Measurements from ENCODE around the gene HBG1.
"Not testable (repeated sequence)": the region's sequence is repeated elsewhere in the genome, so short reads cannot be mapped to it uniquely, and the experiment has no call there.

The HBG1 gene

GRCh38 chr11:5272395-5273017, 22.8 kb upstream of the HBG1 start:
- Histone ChIP-seq H3K36me3 (ENCODE audit: control insufficient read depth, insufficient read depth, low read length) (no peaks in the 10 kb centered on the region), H3K27me3 (ENCODE audit: control insufficient read depth, insufficient read depth, low read length) (no peaks in the 10 kb centered on the region), H3K4me1 (ENCODE audit: control insufficient read depth, insufficient read depth, low read length) (no peaks in the 10 kb centered on the region), H3K4me3 (ENCODE audit: low read length) (no peak overlapping the region), H3K27ac (ENCODE audit: low read depth, low read length) (no peak overlapping the region), H3K9ac (ENCODE audit: low read length) (no peak overlapping the region)

GRCh38 chr11:5269715-5270147, 20.1 kb upstream of the HBG1 start, which contains the start of gene HBE1:
TSS of gene HBE1 (minus strand) at chr11:5269945. CDS start at chr11:5269890, 55 bp downstream.
- Histone ChIP-seq H3K4me1 (ENCODE audit: control insufficient read depth, insufficient read depth, low read length) (no peaks in the 10 kb centered on the region), H3K27ac (ENCODE audit: low read depth, low read length) (no peak within 1 kb of the TSS), H3K36me3 (ENCODE audit: control insufficient read depth, insufficient read depth, low read length) (no peaks in the 10 kb centered on the region), H3K27me3 (ENCODE audit: control insufficient read depth, insufficient read depth, low read length) (no peaks in the 10 kb centered on the region), H3K9ac (ENCODE audit: low read length) (no peak within 1 kb of the TSS), H3K4me3 (ENCODE audit: low read length) (no peak within 1 kb of the TSS)

- H3K4me1 ChIP-seq (ENCODE audit: control insufficient read depth, insufficient read depth, low read length), result no peaks in the 10 kb centered on the region
- no peaks in the 10 kb centered on the region for H3K27me3 ChIP-seq (ENCODE audit: control insufficient read depth, insufficient read depth, low read length)
- H3K9ac ChIP-seq (ENCODE audit: low read length), result no peak overlapping the region
- H3K4me3 ChIP-seq (ENCODE audit: low read length), result no peak overlapping the region
- H3K27ac ChIP-seq (ENCODE audit: low read depth, low read length), result no peak overlapping the region
- no peaks in the 10 kb centered on the region for H3K36me3 ChIP-seq (ENCODE audit: control insufficient read depth, insufficient read depth, low read length)
Measured at GRCh38 chr11:5267033-5267563, 17.4 kb upstream of the HBG1 start.

GRCh38 chr11:5266609-5267008, 17.0 kb upstream of the HBG1 start:
- Histone ChIP-seq H3K4me1 (ENCODE audit: control insufficient read depth, insufficient read depth, low read length) (no peaks in the 10 kb centered on the region), H3K4me3 (ENCODE audit: low read length) (no peak overlapping the region), H3K27ac (ENCODE audit: low read depth, low read length) (no peak overlapping the region), H3K27me3 (ENCODE audit: control insufficient read depth, insufficient read depth, low read length) (no peaks in the 10 kb centered on the region), H3K9ac (ENCODE audit: low read length) (no peak overlapping the region), H3K36me3 (ENCODE audit: control insufficient read depth, insufficient read depth, low read length) (no peaks in the 10 kb centered on the region)

- Histone ChIP-seq H3K27me3 (ENCODE audit: control insufficient read depth, insufficient read depth, low read length) (no peaks in the 10 kb centered on the region), H3K36me3 (ENCODE audit: control insufficient read depth, insufficient read depth, low read length) (no peaks in the 10 kb centered on the region), H3K4me1 (ENCODE audit: control insufficient read depth, insufficient read depth, low read length) (no peaks in the 10 kb centered on the region), H3K4me3 (ENCODE audit: low read length) (no peak overlapping the region), H3K27ac (ENCODE audit: low read depth, low read length) (no peak overlapping the region), H3K9ac (ENCODE audit: low read length) (no peak overlapping the region)
Measured at GRCh38 chr11:5265832-5266231, 16.2 kb upstream of the HBG1 start.

GRCh38 chr11:5258543-5259262, 9.0 kb upstream of the HBG1 start:
- Histone ChIP-seq H3K9ac (ENCODE audit: low read length) (no peak overlapping the region), H3K4me3 (ENCODE audit: low read length) (no peak overlapping the region)

GRCh38 chr11:5257296-5257695, 7.6 kb upstream of the HBG1 start:
- Histone ChIP-seq H3K4me1 (ENCODE audit: control insufficient read depth, insufficient read depth, low read length) (no peaks in the 10 kb centered on the region), H3K27me3 (ENCODE audit: control insufficient read depth, insufficient read depth, low read length) (no peaks in the 10 kb centered on the region), H3K9ac (ENCODE audit: low read length) (no peak overlapping the region), H3K36me3 (ENCODE audit: control insufficient read depth, insufficient read depth, low read length) (no peaks in the 10 kb centered on the region), H3K4me3 (ENCODE audit: low read length) (no peak overlapping the region), H3K27ac (ENCODE audit: low read depth, low read length) (no peak overlapping the region)

More at GRCh38 chr11:5258543-5259262, 9.0 kb upstream of the HBG1 start:
- no peaks in the 10 kb centered on the region for H3K27me3 ChIP-seq (ENCODE audit: control insufficient read depth, insufficient read depth, low read length)
- no peaks in the 10 kb centered on the region for H3K36me3 ChIP-seq (ENCODE audit: control insufficient read depth, insufficient read depth, low read length)
- H3K27ac ChIP-seq (ENCODE audit: low read depth, low read length), result no peak overlapping the region
- H3K4me1 ChIP-seq (ENCODE audit: control insufficient read depth, insufficient read depth, low read length), result no peaks in the 10 kb centered on the region

GRCh38 chr11:5254646-5255413, 5.2 kb upstream of the HBG1 start, which contains the start of gene HBG2:
TSS of gene HBG2 (minus strand) at chr11:5254781. CDS start at chr11:5254728, 53 bp downstream.
- not testable (repeated sequence) for H3K9ac ChIP-seq (ENCODE audit: low read length); H3K4me3 ChIP-seq (ENCODE audit: low read length); H3K27me3 ChIP-seq (ENCODE audit: control insufficient read depth, insufficient read depth, low read length); H3K36me3 ChIP-seq (ENCODE audit: control insufficient read depth, insufficient read depth, low read length); H3K27ac ChIP-seq (ENCODE audit: low read depth, low read length); H3K4me1 ChIP-seq (ENCODE audit: control insufficient read depth, insufficient read depth, low read length)

GRCh38 chr11:5254023-5254422, 4.4 kb upstream of the HBG1 start:
- not testable (repeated sequence) for H3K27ac ChIP-seq (ENCODE audit: low read depth, low read length); H3K27me3 ChIP-seq (ENCODE audit: control insufficient read depth, insufficient read depth, low read length); H3K36me3 ChIP-seq (ENCODE audit: control insufficient read depth, insufficient read depth, low read length); H3K4me3 ChIP-seq (ENCODE audit: low read length); H3K9ac ChIP-seq (ENCODE audit: low read length); H3K4me1 ChIP-seq (ENCODE audit: control insufficient read depth, insufficient read depth, low read length)

GRCh38 chr11:5253440-5253839, 3.8 kb upstream of the HBG1 start:
- not testable (repeated sequence) for H3K9ac ChIP-seq (ENCODE audit: low read length); H3K27ac ChIP-seq (ENCODE audit: low read depth, low read length); H3K36me3 ChIP-seq (ENCODE audit: control insufficient read depth, insufficient read depth, low read length); H3K4me3 ChIP-seq (ENCODE audit: low read length); H3K27me3 ChIP-seq (ENCODE audit: control insufficient read depth, insufficient read depth, low read length); H3K4me1 ChIP-seq (ENCODE audit: control insufficient read depth, insufficient read depth, low read length)

- H3K9ac ChIP-seq (ENCODE audit: low read length), result no peak overlapping the region
- H3K4me1 ChIP-seq (ENCODE audit: control insufficient read depth, insufficient read depth, low read length), result no peaks in the 10 kb centered on the region
Measured at GRCh38 chr11:5252919-5253265, 3.2 kb upstream of the HBG1 start.

GRCh38 chr11:5252192-5252918, 2.7 kb upstream of the HBG1 start:
- H3K27me3 ChIP-seq (ENCODE audit: control insufficient read depth, insufficient read depth, low read length), result no peaks in the 10 kb centered on the region
- H3K36me3 ChIP-seq (ENCODE audit: control insufficient read depth, insufficient read depth, low read length), result no peaks in the 10 kb centered on the region
- no peak overlapping the region for H3K27ac ChIP-seq (ENCODE audit: low read depth, low read length)
- no peak overlapping the region for H3K4me3 ChIP-seq (ENCODE audit: low read length)
- no peaks in the 10 kb centered on the region for H3K4me1 ChIP-seq (ENCODE audit: control insufficient read depth, insufficient read depth, low read length)
- no peak overlapping the region for H3K9ac ChIP-seq (ENCODE audit: low read length)

More at GRCh38 chr11:5252919-5253265, 3.2 kb upstream of the HBG1 start:
- Histone ChIP-seq H3K4me3 (ENCODE audit: low read length) (no peak overlapping the region), H3K27me3 (ENCODE audit: control insufficient read depth, insufficient read depth, low read length) (no peaks in the 10 kb centered on the region), H3K27ac (ENCODE audit: low read depth, low read length) (no peak overlapping the region), H3K36me3 (ENCODE audit: control insufficient read depth, insufficient read depth, low read length) (no peaks in the 10 kb centered on the region)

Measured in rectal smooth muscle tissue (tissue), 1 donor.